Measurements from ENCODE around the gene CRB2.

The CRB2 gene

GRCh38 chr9:123376218-123377071 lies 20.4 kb downstream of the CRB2 start:
- WGBS, 2 donors (ENCODE audit: extremely low coverage in 2 of 2, insufficient read length in 2 of 2, insufficient replicate concordance in 1 of 2), result no CpG with 5 or more reads among the region's 24 CpGs
- Histone ChIP-seq H2BK5ac (ENCODE audit: low read length) (peak overlapping the region; percentile 97), H3K4me1 (ENCODE audit: control insufficient read depth in 2 of 2, insufficient read depth in 1 of 2, low read depth in 1 of 2, low read length in 2 of 2) (peaks cover 22 to 42% of the 10 kb centered on the region in 2 donors)

GRCh38 chr9:123377211-123377971 lies 21.4 kb downstream of the CRB2 start:
- Histone ChIP-seq H2AK5ac (ENCODE audit: low read depth, low read length) (peak overlapping the region; percentile 32), H3K36me3 (replicated peaks in 1 of 2; ENCODE audit: control insufficient read depth in 2 of 2, insufficient read depth in 2 of 2, low read length in 2 of 2) (peaks cover 29 to 71% of the 10 kb centered on the region in 2 donors), H4K91ac (ENCODE audit: low read depth, low read length, poor library complexity) (no peak overlapping the region), H3K9me3 (replicated peaks in 1 of 2; ENCODE audit: control insufficient read depth in 2 of 2, insufficient read depth in 1 of 2, low read depth in 1 of 2, low read length in 2 of 2) (no peaks in the 10 kb centered on the region), H3K4me3 (ENCODE audit: low read length in 2 of 2) (no peak overlapping the region), H2BK120ac (ENCODE audit: low read depth, low read length) (no peak overlapping the region), H3K18ac (ENCODE audit: low read length) (peak overlapping the region; percentile 62), H2BK5ac (ENCODE audit: low read length) (peak overlapping the region; percentile 97), H4K8ac (ENCODE audit: low read depth, low read length) (no peak overlapping the region), H2BK15ac (ENCODE audit: low read length) (no peak overlapping the region), H3K9ac (ENCODE audit: low read depth, low read length, poor library complexity) (peak overlapping the region; percentile 75), H3K27me3 (ENCODE audit: control insufficient read depth in 3 of 3, insufficient read depth in 3 of 3, low read depth in 1 of 3, low read length in 3 of 3) (no peaks in the 10 kb centered on the region), H3K27ac (replicated peaks; ENCODE audit: low read length) (no peak overlapping the region), H3K4me1 (ENCODE audit: control insufficient read depth in 2 of 2, insufficient read depth in 1 of 2, low read depth in 1 of 2, low read length in 2 of 2) (peaks cover 22 to 42% of the 10 kb centered on the region in 2 donors), H3K4ac (ENCODE audit: low read length) (no peak overlapping the region), H3K4me2 (ENCODE audit: insufficient read depth, low read length, poor library complexity, severe bottlenecking) (no peak overlapping the region), H3K23ac (ENCODE audit: low read depth, low read length, poor library complexity) (no peak overlapping the region), H3K14ac (ENCODE audit: low read length) (peak overlapping the region; percentile 60), H2BK12ac (ENCODE audit: low read length) (no peak overlapping the region), H3K79me1 (ENCODE audit: low read depth, low read length) (peaks cover 25% of the 10 kb centered on the region), H2AFZ (ENCODE audit: low read length) (no peak overlapping the region)
- DNase-seq (ENCODE audit: low spot score), result no peak
- WGBS, 2 donors (ENCODE audit: extremely low coverage in 2 of 2, insufficient read length in 2 of 2, insufficient replicate concordance in 1 of 2), result no CpG with 5 or more reads among the region's 21 CpGs

More at GRCh38 chr9:123376218-123377071, 20.4 kb downstream of the CRB2 start:
- Histone ChIP-seq H3K18ac (ENCODE audit: low read length) (peak overlapping the region; percentile 42), H2AFZ (ENCODE audit: low read length) (no peak overlapping the region), H2BK12ac (ENCODE audit: low read length) (no peak overlapping the region), H2BK120ac (ENCODE audit: low read depth, low read length) (no peak overlapping the region), H2AK5ac (ENCODE audit: low read depth, low read length) (peak overlapping the region; percentile 86), H3K36me3 (replicated peaks in 1 of 2; ENCODE audit: control insufficient read depth in 2 of 2, insufficient read depth in 2 of 2, low read length in 2 of 2) (peaks cover 38 to 81% of the 10 kb centered on the region in 2 donors), H3K23ac (ENCODE audit: low read depth, low read length, poor library complexity) (peak overlapping the region; percentile 66), H4K91ac (ENCODE audit: low read depth, low read length, poor library complexity) (no peak overlapping the region), H3K14ac (ENCODE audit: low read length) (no peak overlapping the region), H3K4me3 (ENCODE audit: low read length in 2 of 2) (no peak overlapping the region), H3K27ac (replicated peaks; ENCODE audit: low read length) (no peak overlapping the region), H3K4ac (ENCODE audit: low read length) (no peak overlapping the region), H3K79me1 (ENCODE audit: low read depth, low read length) (peaks cover 29% of the 10 kb centered on the region), H3K4me2 (ENCODE audit: insufficient read depth, low read length, poor library complexity, severe bottlenecking) (no peak overlapping the region), H3K27me3 (ENCODE audit: control insufficient read depth in 3 of 3, insufficient read depth in 3 of 3, low read depth in 1 of 3, low read length in 3 of 3) (no peaks in the 10 kb centered on the region), H3K9me3 (replicated peaks in 1 of 2; ENCODE audit: control insufficient read depth in 2 of 2, insufficient read depth in 1 of 2, low read depth in 1 of 2, low read length in 2 of 2) (peaks cover 0 to 2% of the 10 kb centered on the region in 2 donors), H3K9ac (ENCODE audit: low read depth, low read length, poor library complexity) (no peak overlapping the region), H4K8ac (ENCODE audit: low read depth, low read length) (no peak overlapping the region), H2BK15ac (ENCODE audit: low read length) (no peak overlapping the region)
- no peak for DNase-seq (ENCODE audit: low spot score)

GRCh38 chr9:123378025-123378424 lies 22.0 kb downstream of the CRB2 start:
- H3K79me1 ChIP-seq (ENCODE audit: low read depth, low read length), result peaks cover 20% of the 10 kb centered on the region
- no peak overlapping the region for H3K4me3 ChIP-seq (ENCODE audit: low read length in 2 of 2)
- WGBS, 2 donors (ENCODE audit: extremely low coverage in 2 of 2, insufficient read length in 2 of 2, insufficient replicate concordance in 1 of 2), result no CpG with 5 or more reads among the region's 10 CpGs
- H3K36me3 ChIP-seq (replicated peaks in 1 of 2; ENCODE audit: control insufficient read depth in 2 of 2, insufficient read depth in 2 of 2, low read length in 2 of 2), result peaks cover 24 to 65% of the 10 kb centered on the region in 2 donors
- no peak overlapping the region for H4K8ac ChIP-seq (ENCODE audit: low read depth, low read length)
- H3K4me1 ChIP-seq (ENCODE audit: control insufficient read depth in 2 of 2, insufficient read depth in 1 of 2, low read depth in 1 of 2, low read length in 2 of 2), result peaks cover 23 to 39% of the 10 kb centered on the region in 2 donors
- no peaks in the 10 kb centered on the region for H3K27me3 ChIP-seq (ENCODE audit: control insufficient read depth in 3 of 3, insufficient read depth in 3 of 3, low read depth in 1 of 3, low read length in 3 of 3)
- H4K91ac ChIP-seq (ENCODE audit: low read depth, low read length, poor library complexity), result no peak overlapping the region
- H2BK120ac ChIP-seq (ENCODE audit: low read depth, low read length), result no peak overlapping the region
- peak overlapping the region; percentile 4 for H3K4ac ChIP-seq (ENCODE audit: low read length)
- H2AFZ ChIP-seq (ENCODE audit: low read length), result no peak overlapping the region
- H2BK12ac ChIP-seq (ENCODE audit: low read length), result no peak overlapping the region
- H2BK5ac ChIP-seq (ENCODE audit: low read length), result peak overlapping the region; percentile 19
- H3K14ac ChIP-seq (ENCODE audit: low read length), result no peak overlapping the region
- peak overlapping the region; percentile 32 for H2AK5ac ChIP-seq (ENCODE audit: low read depth, low read length)
- no peaks in the 10 kb centered on the region for H3K9me3 ChIP-seq (replicated peaks in 1 of 2; ENCODE audit: control insufficient read depth in 2 of 2, insufficient read depth in 1 of 2, low read depth in 1 of 2, low read length in 2 of 2)
- no peak for DNase-seq (ENCODE audit: low spot score)
- H3K18ac ChIP-seq (ENCODE audit: low read length), result peak overlapping the region; percentile 86
- no peak overlapping the region for H3K4me2 ChIP-seq (ENCODE audit: insufficient read depth, low read length, poor library complexity, severe bottlenecking)
- H3K9ac ChIP-seq (ENCODE audit: low read depth, low read length, poor library complexity), result no peak overlapping the region
- H3K23ac ChIP-seq (ENCODE audit: low read depth, low read length, poor library complexity), result no peak overlapping the region
- peak overlapping the region; percentile 35 for H3K27ac ChIP-seq (replicated peaks; ENCODE audit: low read length)
- no peak overlapping the region for H2BK15ac ChIP-seq (ENCODE audit: low read length)

All from neuronal stem cell (in vitro differentiated cells).